Activated CD4-positive, alpha-beta T cell treated with anti-CD3 and anti-CD28 coated beads, Interleukin-2, amount 10 ng/mL, durations not matched to agents 7 days and 5 days (primary cell): ENCODE results near the gene RNASE11. TPM values are rescaled to one million over a fixed set of nuclear protein-coding genes. Genes with fewer than 3 reads are reported as not detected.
"Not testable (repeated sequence)": the region's sequence is repeated elsewhere in the genome, so short reads cannot be mapped to it uniquely, and the experiment has no call there.

Experiments
- CTCF ChIA-PET: fragments of 350-600 bp; sonication (Branson Sonifier 250); formaldehyde crosslinking; loops from one replicate; lab custom pipeline; 2021; ENCODE audit warnings: antibody characterized with exemption; lab: Charles Lee
- POLR2A ChIA-PET: fragments of 350-600 bp; sonication (Branson Sonifier 250); formaldehyde crosslinking; loops from one replicate; lab custom pipeline; 2021; ENCODE audit warnings: antibody characterized with exemption; lab: Charles Lee
- DNase-seq: peaks from one replicate; pipeline ENCODE4 v3.0.0-alpha.2; 2020
- H3K27ac Mint-ChIP-seq: one replicate; pipeline ENCODE4 v1.8.0; 2021; ENCODE audit warnings: mild to moderate bottlenecking, moderate library complexity, mixed read lengths
- H3K27me3 Mint-ChIP-seq: one replicate; pipeline ENCODE4 v1.8.0; 2021; ENCODE audit warnings: mixed read lengths
- H3K36me3 Mint-ChIP-seq: one replicate; pipeline ENCODE4 v1.8.0; 2021; ENCODE audit warnings: low read depth, mixed read lengths
- H3K4me1 Mint-ChIP-seq: one replicate; pipeline ENCODE4 v1.8.0; 2021; ENCODE audit warnings: mixed read lengths
- H3K4me3 Mint-ChIP-seq: one replicate; pipeline ENCODE4 v1.8.0; 2021; ENCODE audit warnings: mild to moderate bottlenecking, moderate library complexity, mixed read lengths
- H3K9me3 Mint-ChIP-seq: one replicate; pipeline ENCODE4 v1.8.0; 2021; ENCODE audit warnings: mixed read lengths
- total RNA-seq, 2 experiments: library from RNA; stranded (reverse); gene quantifications; one replicate each; pipeline ENCODE4 v1.2.3, GENCODE V29; 2021

Gene RNASE11
- total RNA-seq, 2 experiments from 2014 or later = not detected

DNA sequence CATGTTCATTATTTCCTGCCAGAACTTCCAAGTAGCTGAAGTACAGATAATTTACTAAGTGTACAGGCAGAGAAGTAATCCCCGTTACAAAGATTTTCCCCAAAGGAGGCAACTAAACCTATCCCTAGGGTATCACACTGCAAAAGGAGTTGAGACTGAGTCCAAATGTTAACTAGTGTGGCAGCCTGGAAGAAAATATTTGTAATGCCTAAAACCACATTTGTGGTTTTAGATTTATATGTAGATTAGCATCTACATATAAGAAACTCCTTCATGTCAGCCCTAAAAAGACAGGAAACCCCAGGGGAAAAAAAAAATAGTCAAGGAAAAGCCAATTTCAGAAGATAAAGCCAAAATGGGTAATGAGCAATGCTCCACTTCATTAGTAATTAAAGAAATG is 4.8 kb upstream of the RNASE11 start:
- POLR2A ChIA-PET = no interaction called here
- no peak for DNase-seq
- Mint-ChIP-seq H3K27ac (no peak overlapping the region), H3K27me3 (peaks cover 7% of the 10 kb centered on the region), H3K4me1 (peaks cover 2% of the 10 kb centered on the region), H3K36me3 (no peaks in the 10 kb centered on the region), H3K9me3 (no peaks in the 10 kb centered on the region), H3K4me3 (no peak overlapping the region)
- CTCF ChIA-PET = no interaction called here

DNA sequence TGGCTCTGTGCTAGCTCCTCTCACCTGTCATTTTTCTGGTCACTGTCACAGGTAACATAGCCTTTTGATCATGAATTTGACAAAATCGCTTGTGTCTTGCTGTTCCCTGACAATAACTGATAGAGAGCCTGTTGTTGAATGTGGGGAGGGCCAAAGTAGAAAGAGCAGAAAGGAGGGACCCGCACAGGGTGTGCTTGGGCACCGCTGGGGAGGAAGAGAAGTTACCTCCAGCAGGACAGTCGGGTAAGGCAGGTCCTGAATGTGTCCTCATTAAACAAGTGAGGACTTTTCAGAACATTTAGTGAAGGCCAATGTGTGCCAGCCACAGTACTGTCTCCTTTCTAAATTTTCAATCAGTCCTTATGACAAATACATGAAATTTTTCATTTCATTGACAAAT is 3.4 kb upstream of the RNASE11 start, which contains the start of gene RNASE12:
Gene RNASE12 (minus strand): TSS at position 142 of the 400 bp plus-strand sequence. CDS start 653 bp downstream, outside the sequence.
- POLR2A ChIA-PET = no interaction called here
- H3K4me1 Mint-ChIP-seq = peaks cover 8% of the 10 kb centered on the region
- H3K4me3 Mint-ChIP-seq = no peak within 1 kb of the TSS
- H3K9me3 Mint-ChIP-seq = no peaks in the 10 kb centered on the region
- H3K36me3 Mint-ChIP-seq = no peaks in the 10 kb centered on the region
- H3K27ac Mint-ChIP-seq = no peak within 1 kb of the TSS
- no peak for DNase-seq
- CTCF ChIA-PET = no interaction called here
- peaks cover 7% of the 10 kb centered on the region for H3K27me3 Mint-ChIP-seq

- peaks cover 8% of the 10 kb centered on the region for H3K4me1 Mint-ChIP-seq
- H3K4me3 Mint-ChIP-seq = no peak overlapping the region
- ChIA-PET CTCF (no interaction called here), POLR2A (no interaction called here)
- DNase-seq = no peak
- H3K27me3 Mint-ChIP-seq = peaks cover 8% of the 10 kb centered on the region
- no peaks in the 10 kb centered on the region for H3K36me3 Mint-ChIP-seq
- H3K27ac Mint-ChIP-seq = no peak overlapping the region
- no peaks in the 10 kb centered on the region for H3K9me3 Mint-ChIP-seq
Measured at GRCh38 chr14:20583908-20584307, 3.9 kb downstream of the RNASE11 start.

- ChIA-PET POLR2A (no interaction called here), CTCF (no interaction called here)
- no peaks in the 10 kb centered on the region for H3K36me3 Mint-ChIP-seq
- H3K27ac Mint-ChIP-seq = no peak overlapping the region
- peaks cover 8% of the 10 kb centered on the region for H3K4me1 Mint-ChIP-seq
- no peak overlapping the region for H3K4me3 Mint-ChIP-seq
- peaks cover 8% of the 10 kb centered on the region for H3K27me3 Mint-ChIP-seq
- no peaks in the 10 kb centered on the region for H3K9me3 Mint-ChIP-seq
- DNase-seq = no peak
Measured at GRCh38 chr14:20583142-20583541, 4.7 kb downstream of the RNASE11 start.

DNA sequence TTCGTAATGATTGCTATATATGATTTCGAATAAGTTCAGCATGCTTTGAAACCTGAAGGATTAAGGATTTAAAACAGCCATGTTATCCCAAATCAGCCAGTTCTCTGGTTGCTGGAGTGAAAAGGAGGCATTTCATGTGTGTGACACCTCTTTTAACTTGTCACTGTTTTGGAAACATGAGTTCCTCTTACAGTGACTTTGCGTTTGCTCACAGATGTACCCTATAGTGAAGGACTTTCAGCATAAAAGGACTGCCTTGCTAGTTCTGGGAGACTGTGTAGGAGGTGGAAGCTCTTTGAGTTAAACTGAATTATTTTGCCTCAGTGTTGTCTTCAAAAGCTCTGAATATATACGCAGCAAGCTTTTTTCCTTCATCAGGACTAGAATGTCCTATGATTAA is 7.6 kb downstream of the RNASE11 start:
- no peak for DNase-seq
- ChIA-PET CTCF (interaction anchor here (1.0 kb wide), 1 partner anchor 25 kb away, joined by 4 read pairs; no protein-coding TSS in a partner anchor), POLR2A (no interaction called here)

GRCh38 chr14:20578784-20579502 is 8.9 kb downstream of the RNASE11 start:
- no peaks in the 10 kb centered on the region for H3K4me1 Mint-ChIP-seq
- ChIA-PET POLR2A (no interaction called here), CTCF (interaction anchor here (0.6 to 1.4 kb wide), 2 partner anchors 11 to 28 kb away, joined by 3 read pairs; no protein-coding TSS in a partner anchor)
- peaks cover 5% of the 10 kb centered on the region for H3K27me3 Mint-ChIP-seq
- H3K4me3 Mint-ChIP-seq = no peak overlapping the region
- DNase-seq = no peak
- H3K27ac Mint-ChIP-seq = no peak overlapping the region
- no peaks in the 10 kb centered on the region for H3K36me3 Mint-ChIP-seq
- peaks cover 4% of the 10 kb centered on the region for H3K9me3 Mint-ChIP-seq

More for the DNA sequence above, 7.6 kb downstream of the RNASE11 start:
- no peaks in the 10 kb centered on the region for H3K36me3 Mint-ChIP-seq
- H3K9me3 Mint-ChIP-seq = no peaks in the 10 kb centered on the region
- H3K27me3 Mint-ChIP-seq = peaks cover 3% of the 10 kb centered on the region
- H3K4me3 Mint-ChIP-seq = no peak overlapping the region
- H3K27ac Mint-ChIP-seq = no peak overlapping the region
- H3K4me1 Mint-ChIP-seq = no peaks in the 10 kb centered on the region

DNA sequence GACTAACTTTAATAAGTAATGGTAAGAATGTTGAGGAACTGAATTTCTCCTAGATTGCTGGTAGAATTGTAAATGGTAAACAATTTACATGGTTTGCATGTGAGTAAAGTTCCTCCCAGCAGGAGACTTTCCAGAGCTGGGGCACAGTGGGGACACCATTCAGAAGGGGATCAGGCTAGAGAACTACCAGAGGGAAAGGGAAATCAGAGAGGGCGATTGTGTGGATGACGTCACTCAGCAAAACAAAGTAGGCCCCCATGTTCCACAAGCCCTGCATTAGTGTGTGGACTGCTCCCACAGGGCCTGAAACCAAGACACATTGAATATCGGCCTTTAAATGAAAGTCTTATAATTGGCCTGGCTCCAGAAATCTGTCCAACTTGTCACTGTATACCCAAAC is 9.5 kb downstream of the RNASE11 start:
- peaks cover 4% of the 10 kb centered on the region for H3K9me3 Mint-ChIP-seq
- CTCF ChIA-PET = interaction anchor here (0.6 to 1.4 kb wide), 2 partner anchors 11 to 28 kb away, joined by 3 read pairs; no protein-coding TSS in a partner anchor
- no peaks in the 10 kb centered on the region for H3K4me1 Mint-ChIP-seq
- H3K4me3 Mint-ChIP-seq = no peak overlapping the region
- no peak overlapping the region for H3K27ac Mint-ChIP-seq
- POLR2A ChIA-PET = no interaction called here
- peaks cover 5% of the 10 kb centered on the region for H3K27me3 Mint-ChIP-seq
- H3K36me3 Mint-ChIP-seq = no peaks in the 10 kb centered on the region
- no peak for DNase-seq

- POLR2A ChIA-PET, DNase-seq, CTCF ChIA-PET, H3K36me3 Mint-ChIP-seq, H3K27me3 Mint-ChIP-seq, H3K4me1 Mint-ChIP-seq, H3K27ac Mint-ChIP-seq, H3K4me3 Mint-ChIP-seq: not testable (repeated sequence)
- peaks cover 23% of the 10 kb centered on the region for H3K9me3 Mint-ChIP-seq
Measured at GRCh38 chr14:20572382-20572990, 15.3 kb downstream of the RNASE11 start.

DNA sequence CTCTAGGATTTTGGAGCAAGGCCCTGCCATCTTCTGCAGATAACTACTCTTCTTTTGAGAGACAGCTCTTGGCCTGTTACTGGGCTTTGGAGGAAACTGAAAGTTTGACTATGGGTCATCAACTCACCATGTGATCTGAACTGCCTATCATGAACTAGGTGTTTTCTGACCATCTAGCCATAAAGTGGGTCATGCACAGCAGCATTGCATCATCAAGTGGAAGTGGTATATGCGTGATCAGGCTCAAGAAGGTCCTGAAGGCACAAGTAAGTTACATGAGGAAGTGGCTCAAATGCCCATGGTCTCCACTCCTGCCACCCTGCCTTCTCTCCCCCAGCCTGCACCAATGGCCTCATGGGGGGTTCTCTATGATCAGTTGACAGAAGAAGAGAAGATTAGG is 17.1 kb downstream of the RNASE11 start:
- H3K36me3 Mint-ChIP-seq, H3K4me3 Mint-ChIP-seq, POLR2A ChIA-PET, H3K27me3 Mint-ChIP-seq, DNase-seq, H3K27ac Mint-ChIP-seq, CTCF ChIA-PET: not testable (repeated sequence)
- Mint-ChIP-seq H3K4me1 (peaks cover 12% of the 10 kb centered on the region), H3K9me3 (peaks cover 23% of the 10 kb centered on the region)

GRCh38 chr14:20569865-20570264 is 17.9 kb downstream of the RNASE11 start:
- Mint-ChIP-seq H3K9me3 (peaks cover 22% of the 10 kb centered on the region), H3K4me1 (peaks cover 12% of the 10 kb centered on the region)
- POLR2A ChIA-PET, H3K27me3 Mint-ChIP-seq, H3K36me3 Mint-ChIP-seq, DNase-seq, H3K27ac Mint-ChIP-seq, H3K4me3 Mint-ChIP-seq, CTCF ChIA-PET: not testable (repeated sequence)

- no peak for DNase-seq
- Mint-ChIP-seq H3K27ac (no peak overlapping the region), H3K27me3 (peaks cover 3% of the 10 kb centered on the region), H3K36me3 (peaks cover 4% of the 10 kb centered on the region), H3K4me3 (no peak overlapping the region), H3K4me1 (peaks cover 12% of the 10 kb centered on the region), H3K9me3 (peaks cover 19% of the 10 kb centered on the region)
- POLR2A ChIA-PET = no interaction called here
- CTCF ChIA-PET = interaction anchor here (1.4 kb wide), 1 partner anchor 11 kb away, joined by 4 read pairs; no protein-coding TSS in a partner anchor
Measured at GRCh38 chr14:20569066-20569465, 18.7 kb downstream of the RNASE11 start.

- POLR2A ChIA-PET = no interaction called here
- Mint-ChIP-seq H3K4me3 (no peak overlapping the region), H3K36me3 (peaks cover 4% of the 10 kb centered on the region), H3K27ac (no peak overlapping the region), H3K4me1 (peaks cover 12% of the 10 kb centered on the region), H3K9me3 (peaks cover 19% of the 10 kb centered on the region), H3K27me3 (peaks cover 3% of the 10 kb centered on the region)
- no peak for DNase-seq
- CTCF ChIA-PET = interaction anchor here (1.4 kb wide), 1 partner anchor 10 kb away, joined by 4 read pairs; no protein-coding TSS in a partner anchor
Measured at GRCh38 chr14:20568393-20568792, 19.4 kb downstream of the RNASE11 start.

GRCh38 chr14:20567199-20567598 is 20.6 kb downstream of the RNASE11 start:
- POLR2A ChIA-PET = not testable (repeated sequence)
- CTCF ChIA-PET = interaction anchor here (0.6 to 1.2 kb wide), 2 partner anchors 12 to 58 kb away, joined by 3 read pairs; no protein-coding TSS in a partner anchor

More at GRCh38 chr14:20567199-20567598, 20.6 kb downstream of the RNASE11 start:
- H3K36me3 Mint-ChIP-seq, H3K27ac Mint-ChIP-seq, H3K27me3 Mint-ChIP-seq, DNase-seq, H3K4me3 Mint-ChIP-seq: not testable (repeated sequence)
- Mint-ChIP-seq H3K9me3 (peaks cover 19% of the 10 kb centered on the region), H3K4me1 (peaks cover 12% of the 10 kb centered on the region)
